Measurements from ENCODE around the gene ANTXRL.

ANTXRL gene

GRCh38 chr10:46290101-46290886 lies 3.5 kb downstream of the ANTXRL start:
- TF ChIP-seq TAF1 (IDR thresholded peaks at IDR 0.05; ENCODE audit: low read depth) (no peak), CEBPB (IDR thresholded peaks at IDR 0.05) (no peak), MAX (IDR thresholded peaks at IDR 0.05) (no peak), CREB1 (IDR thresholded peaks at IDR 0.05; ENCODE audit: low read depth) (no peak), TEAD4 (IDR thresholded peaks at IDR 0.05) (no peak), EGR1 (IDR thresholded peaks at IDR 0.05) (no peak), REST (IDR thresholded peaks at IDR 0.05; ENCODE audit: low read depth) (no peak), FOXM1 (IDR thresholded peaks at IDR 0.05; ENCODE audit: borderline replicate concordance, low read depth) (no peak), ZBTB7A (IDR thresholded peaks at IDR 0.05; ENCODE audit: low read depth) (no peak), TCF12 (IDR thresholded peaks at IDR 0.05; ENCODE audit: low read depth) (no peak), EP300 (IDR thresholded peaks at IDR 0.05; ENCODE audit: borderline replicate concordance) (no peak), NFIC (IDR thresholded peaks at IDR 0.05) (no peak), RAD21 (IDR thresholded peaks at IDR 0.05; ENCODE audit: low read depth) (no peak), USF1 (IDR thresholded peaks at IDR 0.05) (no peak), YY1 (IDR thresholded peaks at IDR 0.05; ENCODE audit: low read depth) (no peak)

GRCh38 chr10:46291817-46292572 lies 5.2 kb downstream of the ANTXRL start:
- TF ChIP-seq EP300 (IDR thresholded peaks at IDR 0.05; ENCODE audit: borderline replicate concordance) (peak; percentile 11; the same call in 1 of the 2 replicates), NFIC (IDR thresholded peaks at IDR 0.05) (peak; percentile 16; the same call in 1 of the 2 replicates), CEBPB (IDR thresholded peaks at IDR 0.05) (no peak), EGR1 (IDR thresholded peaks at IDR 0.05) (peak; percentile 55; the same call in 1 of the 2 replicates), USF1 (IDR thresholded peaks at IDR 0.05) (no peak)

- no peak for TF ChIP-seq USF1 (IDR thresholded peaks at IDR 0.05)
- no peak for TF ChIP-seq ZBTB7A (IDR thresholded peaks at IDR 0.05; ENCODE audit: low read depth)
- TF ChIP-seq CEBPB (IDR thresholded peaks at IDR 0.05): no peak
- no peak for TF ChIP-seq TCF12 (IDR thresholded peaks at IDR 0.05; ENCODE audit: low read depth)
- TF ChIP-seq MAX (IDR thresholded peaks at IDR 0.05): no peak
- TF ChIP-seq CREB1 (IDR thresholded peaks at IDR 0.05; ENCODE audit: low read depth): no peak
- TF ChIP-seq REST (IDR thresholded peaks at IDR 0.05; ENCODE audit: low read depth): no peak
- no peak for TF ChIP-seq EGR1 (IDR thresholded peaks at IDR 0.05)
- no peak for TF ChIP-seq NFIC (IDR thresholded peaks at IDR 0.05)
- TF ChIP-seq YY1 (IDR thresholded peaks at IDR 0.05; ENCODE audit: low read depth): no peak
- no peak for TF ChIP-seq EP300 (IDR thresholded peaks at IDR 0.05; ENCODE audit: borderline replicate concordance)
- no peak for TF ChIP-seq TEAD4 (IDR thresholded peaks at IDR 0.05)
- no peak for TF ChIP-seq TAF1 (IDR thresholded peaks at IDR 0.05; ENCODE audit: low read depth)
These were observed 5.8 kb downstream of the ANTXRL start for GRCh38 chr10:46292573-46293023.

GRCh38 chr10:46293228-46293627 lies 6.4 kb downstream of the ANTXRL start:
- no peak for TF ChIP-seq YY1 (IDR thresholded peaks at IDR 0.05; ENCODE audit: low read depth)
- no peak for TF ChIP-seq CREB1 (IDR thresholded peaks at IDR 0.05; ENCODE audit: low read depth)
- TF ChIP-seq USF1 (IDR thresholded peaks at IDR 0.05): no peak
- no peak for TF ChIP-seq EP300 (IDR thresholded peaks at IDR 0.05; ENCODE audit: borderline replicate concordance)
- no peak for TF ChIP-seq EGR1 (IDR thresholded peaks at IDR 0.05)
- no peak for TF ChIP-seq NFIC (IDR thresholded peaks at IDR 0.05)
- TF ChIP-seq TEAD4 (IDR thresholded peaks at IDR 0.05): no peak
- TF ChIP-seq CEBPB (IDR thresholded peaks at IDR 0.05): no peak
- no peak for TF ChIP-seq TCF12 (IDR thresholded peaks at IDR 0.05; ENCODE audit: low read depth)
- TF ChIP-seq MAX (IDR thresholded peaks at IDR 0.05): no peak
- TF ChIP-seq RAD21 (IDR thresholded peaks at IDR 0.05; ENCODE audit: low read depth): no peak
- no peak for TF ChIP-seq FOXM1 (IDR thresholded peaks at IDR 0.05; ENCODE audit: borderline replicate concordance, low read depth)

Measured in Ishikawa (cell line).